K562 (cell line): ENCODE results near the gene RIN3. TPM values are rescaled to one million over a fixed set of nuclear protein-coding genes. Genes with fewer than 3 reads are reported as not detected.

Experiments
- ATAC-seq: fragments of 200-7000 bp; cut with Tn5 transposase; 3 replicates; pipeline ENCODE4 v1.9.1; 2020; ENCODE audit warnings: moderate library complexity
- BruUV-seq: library from RNA; stranded (reverse); fragments of 400-500 nt; replicated peaks from 2 replicates; lab custom pipeline; 2021; lab: Mats Ljungman, UMichigan
- CTCF ChIA-PET: fragments of 300-600 bp; formaldehyde crosslinking; extraction: SDS; loops from one replicate; lab custom pipeline; 2021; ENCODE audit warnings: low intra/inter-chr PET ratio; lab: Yijun Ruan, JAX
- POLR2A ChIA-PET: fragments of 300-600, 350-650 bp; sonication (Branson Sonifier 250); formaldehyde crosslinking; extraction: SDS; loops from one replicate; lab custom pipeline; 2021; ENCODE audit warnings: antibody characterized with exemption, inconsistent platforms; lab: Yijun Ruan, JAX
- DNase-seq, 4 experiments: peaks; one replicate each; pipeline versions ENCODE4 v3.0.0 to v3.0.0-alpha.2; 2011 to 2018; ENCODE audit warnings: low spot score in 3 of 4, mixed read lengths in 3 of 4; ENCODE audit errors: extremely low read depth in 1 of 4
- FAIRE-seq: peaks from 2 replicates; lab custom pipeline; 2011; peaks lifted over from hg19 to GRCh38; lab: Jason Lieb, UNC
- H2AFZ ChIP-seq: 2 replicates; pipeline ENCODE4 v1.6.0; 2011; ENCODE audit warnings: low read depth, low read length, control low read depth, inconsistent platforms
- H3K27ac ChIP-seq: fragments of 200-600 bp; 3 replicates; pipeline ENCODE4 v1.8.0; 2011; ENCODE audit warnings: low read depth, mild to moderate bottlenecking, control low read depth, inconsistent platforms, low read length, moderate library complexity, mixed read lengths; ENCODE audit errors: extremely low read depth
- H3K27me3 ChIP-seq, 2 experiments: fragments of 300-600 bp in 1 of 2; 2 replicates in 1 of 2; 3 replicates in 1 of 2; pipeline versions ENCODE4 v1.6.0 to v1.8.0; 2011; ENCODE audit warnings: inconsistent platforms in 2 of 2, low read length in 2 of 2, mild to moderate bottlenecking in 1 of 2, mixed read lengths in 1 of 2, moderate library complexity in 1 of 2; ENCODE audit not compliant: control insufficient read depth in 2 of 2, insufficient read depth in 2 of 2
- H3K36me3 ChIP-seq: fragments of 300-600 bp; 3 replicates; pipeline ENCODE4 v1.8.0; 2011; ENCODE audit warnings: mild to moderate bottlenecking, low read length, inconsistent platforms; ENCODE audit not compliant: control insufficient read depth, insufficient read depth
- H3K4me1 ChIP-seq, 2 experiments: fragments of 200-600 bp in 1 of 2; replicated peaks in 1 of 2; 2 replicates in 1 of 2; 3 replicates in 1 of 2; pipeline versions ENCODE4 v1.5.1 to v1.8.0; 2011; ENCODE audit warnings: inconsistent platforms in 2 of 2, low read length in 2 of 2, mild to moderate bottlenecking in 1 of 2, mixed read lengths in 1 of 2, moderate library complexity in 1 of 2; ENCODE audit not compliant: control insufficient read depth in 2 of 2, insufficient read depth in 2 of 2
- H3K4me2 ChIP-seq: 2 replicates; pipeline ENCODE4 v1.6.1; 2011; ENCODE audit warnings: low read length, control low read depth, inconsistent platforms, mixed read lengths; ENCODE audit not compliant: insufficient read depth
- H3K4me3 ChIP-seq: fragments of 200-600 bp; sonication (generic), shearing (Covaris generic); 2 replicates; pipeline ENCODE4 v1.5.1; 2016; ENCODE audit warnings: control low read depth, inconsistent platforms
- H3K79me2 ChIP-seq: fragments of 200-600 bp; 3 replicates; pipeline ENCODE4 v1.8.0; 2011; ENCODE audit warnings: low read length, inconsistent platforms; ENCODE audit not compliant: control insufficient read depth, insufficient read depth
- H3K9ac ChIP-seq, 2 experiments: 2 replicates each; pipeline versions ENCODE4 v1.6.0 to v1.6.1; 2011; ENCODE audit warnings: low read depth in 2 of 2, low read length in 2 of 2, control low read depth in 1 of 2, inconsistent platforms in 1 of 2, mild to moderate bottlenecking in 1 of 2, mixed read lengths in 1 of 2; ENCODE audit not compliant: insufficient read depth in 1 of 2
- H3K9me1 ChIP-seq: one replicate; pipeline ENCODE4 v1.6.0; 2011; ENCODE audit warnings: inconsistent platforms, mild to moderate bottlenecking, low read length, moderate library complexity; ENCODE audit not compliant: control insufficient read depth, insufficient read depth
- H3K9me3 ChIP-seq: replicated peaks from 2 replicates; pipeline ENCODE4 v1.5.1; 2011; ENCODE audit warnings: low read depth, low read length, inconsistent platforms; ENCODE audit not compliant: control insufficient read depth, insufficient read depth
- H4K20me1 ChIP-seq: replicated peaks from 2 replicates; pipeline ENCODE4 v1.6.1; 2011; ENCODE audit warnings: low read length, inconsistent platforms, mixed read lengths; ENCODE audit not compliant: control insufficient read depth, insufficient read depth
- BCOR ChIP-seq: fragments of 450-650 bp; IDR thresholded peaks from 2 replicates; pipeline ENCODE4 v1.6.1; 2016
- CBFA2T2 ChIP-seq: fragments of 450-650 bp; conservative IDR thresholded peaks from 2 replicates; pipeline ENCODE4 v1.6.1; 2017; ENCODE audit warnings: mild to moderate bottlenecking
- HCFC1 ChIP-seq: IDR thresholded peaks from 2 replicates; pipeline ENCODE4 v1.6.1; 2012; ENCODE audit warnings: low read depth, low read length, improper control_type of control experiment
- PHTF2 ChIP-seq: fragments of 250-450 bp; sonication (Bioruptor Pico); IDR thresholded peaks from 2 replicates; pipeline ENCODE4 v1.5.0; 2021; ENCODE audit warnings: mild to moderate bottlenecking
- POLR2H ChIP-seq: IDR thresholded peaks from 2 replicates; pipeline ENCODE4 v1.6.1; 2016; ENCODE audit warnings: missing genetic modification characterization, low read depth, mild to moderate bottlenecking, control low read depth, missing compliant biosample characterization, moderate library complexity
- RBM25 ChIP-seq: fragments of 200-400 bp; formaldehyde crosslinking; IDR thresholded peaks from 2 replicates; pipeline ENCODE4 v1.6.1; 2018; ENCODE audit warnings: low read length, low read depth, moderate library complexity; ENCODE audit not compliant: severe bottlenecking
- ZFP36 ChIP-seq: fragments of 150-350 bp; IDR thresholded peaks from 2 replicates; pipeline ENCODE4 v1.6.1; 2018; ENCODE audit warnings: low read length, low read depth; ENCODE audit not compliant: partially characterized antibody
- ZNF23 ChIP-seq: fragments of 250-450 bp; sonication (Bioruptor Pico); IDR thresholded peaks from 2 replicates; pipeline ENCODE4 v1.4.0; 2020; ENCODE audit warnings: mild to moderate bottlenecking
- ZNF41 ChIP-seq: fragments of 250-450 bp; sonication (Bioruptor Pico); conservative IDR thresholded peaks from 2 replicates; pipeline ENCODE4 v1.4.0; 2020; ENCODE audit warnings: mild to moderate bottlenecking
- ZSCAN29 ChIP-seq: fragments of 450-650 bp; IDR thresholded peaks from 2 replicates; pipeline ENCODE4 v1.6.1; 2017
- WGBS: fragments of 100-300 bp; shearing (Covaris generic); methylation state at CpG from one replicate; pipeline ENCODE4 v1.1.6; 2016; ENCODE audit warnings: low coverage, mixed read lengths; ENCODE audit not compliant: insufficient coverage; ENCODE audit errors: missing lambda C conversion rate; 5-methylcytosine and 5-hydroxymethylcytosine counted together
- in situ Hi-C: fragments of 300-500 bp; cut with MboI; formaldehyde crosslinking; loops from 4 replicates; pipeline ENCODE4 v1.15.0; 2018; ENCODE audit warnings: inconsistent platforms, mixed read lengths
- intact Hi-C: fragments of 100-400 bp; cut with micrococcal nuclease; formaldehyde crosslinking; loops from 2 replicates; pipeline ENCODE4 v1.14.2; 2022
- polyA plus RNA-seq, 8 experiments: library from polyadenylated mRNA; depleted of rRNA in 4 of 8; stranded (reverse) in 5 of 8; unstranded in 3 of 8; fragments of >200 nt; fragmentation: Nextera tagmentation in 2 of 8; fragmentation: Illumina TruSeq in 1 of 8; extraction: Ambion mirVana in 2 of 8; extraction: Trizol in 1 of 8; gene quantifications; 2 replicates each; pipeline versions ENCODE4 v1.2.1 to v1.2.3, GENCODE V29; 2011 to 2014; ENCODE audit warnings: inconsistent platforms in 1 of 8, missing spikeins in 1 of 8
- total RNA-seq, 7 experiments: library from RNA; depleted of rRNA in 6 of 7; stranded (reverse); fragments of >200 nt in 6 of 7; fragmentation: Illumina TruSeq in 2 of 7; extraction: Trizol in 2 of 7; gene quantifications; 2 replicates each; pipeline versions ENCODE4 v1.2.1 to v1.2.3, GENCODE V29; 2011 to 2021; ENCODE audit warnings: low replicate concordance in 1 of 7

RIN3 gene
- total and polyA plus RNA-seq, 9 of the 15 experiments (the other 6 are each of a cell fraction or from before 2014, with no cell fraction given) = 0.01 to 0.49 (median 0.08) TPM; not detected in 5

DNA sequence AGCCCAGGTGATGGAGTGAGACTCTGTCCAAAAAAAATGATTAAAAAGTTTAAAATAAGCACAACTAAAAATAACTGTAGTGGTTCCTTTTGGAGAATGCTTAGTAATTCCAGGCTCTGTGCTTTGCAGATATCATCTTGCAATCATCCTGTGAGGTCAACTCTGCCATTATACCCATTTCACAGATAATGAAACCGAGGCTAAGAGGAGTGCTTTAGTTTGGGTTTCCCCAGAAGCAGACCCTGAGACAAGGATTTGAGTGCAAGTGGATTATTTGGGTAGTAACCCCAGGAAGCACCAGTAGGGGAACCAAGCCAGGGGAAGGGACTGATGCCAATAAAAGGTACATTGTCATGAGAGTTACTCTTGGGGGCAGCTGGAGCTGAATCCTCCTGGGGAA is 44.7 kb downstream of the RIN3 start:
- ChIA-PET CTCF (no interaction called here), POLR2A (interaction anchor here (0.6 kb wide), 1 partner anchor 1931 kb away, joined by 3 read pairs; no protein-coding TSS in a partner anchor)
- no peaks in the 10 kb centered on the region for H3K4me1 ChIP-seq
- ATAC-seq (no peak), DNase-seq (no peak), FAIRE-seq (no peak)
- no peak overlapping the region for H3K27ac ChIP-seq
- H3K27me3 ChIP-seq = peaks cover 0 to 16% of the 10 kb centered on the region in 2 experiments; a peak in 2 of 5 replicates
- H3K36me3 ChIP-seq = no peaks in the 10 kb centered on the region
- TF ChIP-seq BCOR (0 out of 2 replicates have a peak, but pooled peaks have one; percentile 24), CBFA2T2 (no peak), POLR2H (tag) (no peak), RBM25 (peak; percentile 81)
- no peak overlapping the region for H3K4me2 ChIP-seq
- intact Hi-C loops (no loop called here), in situ Hi-C loops (no loop called here)
- BruUV-seq = no TSS peak
- H2AFZ ChIP-seq = no peak overlapping the region
- H3K9me3 ChIP-seq = no peaks in the 10 kb centered on the region
- no peaks in the 10 kb centered on the region for H3K79me2 ChIP-seq
- H3K4me3 ChIP-seq = no peak overlapping the region
- 0% methylated on average over 1 of the region's 1 CpG for WGBS
- no peak overlapping the region for H3K9ac ChIP-seq
- no peaks in the 10 kb centered on the region for H3K9me1 ChIP-seq
- no peaks in the 10 kb centered on the region for H4K20me1 ChIP-seq

DNA sequence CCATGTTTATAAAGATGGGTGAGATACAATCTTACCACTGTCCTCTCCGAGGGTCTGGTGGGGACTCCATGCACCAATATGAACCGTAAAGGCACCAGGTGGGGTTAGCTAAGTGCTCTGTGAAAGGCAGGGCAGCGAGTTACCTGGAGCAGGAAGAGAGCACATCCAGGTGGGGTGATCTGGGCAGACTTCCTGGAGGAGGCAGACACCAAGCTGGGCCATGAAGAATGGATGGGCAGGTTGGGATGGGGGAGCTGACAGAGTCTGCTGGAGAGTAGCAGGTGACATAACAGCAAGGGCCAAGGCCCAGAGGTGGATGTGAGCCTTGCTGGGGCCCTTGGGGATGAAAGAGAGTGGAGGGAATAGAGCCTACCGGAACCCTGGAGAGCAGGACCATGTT is 45.9 kb downstream of the RIN3 start:
- WGBS = 3% methylated on average over 3 of the region's 4 CpGs
- Histone ChIP-seq H3K27me3 (peaks cover 0 to 6% of the 10 kb centered on the region in 2 experiments; a peak in 2 of 5 replicates), H3K4me3 (no peak overlapping the region), H3K79me2 (no peaks in the 10 kb centered on the region), H3K9ac (no peak overlapping the region), H3K36me3 (no peaks in the 10 kb centered on the region), H3K4me2 (no peak overlapping the region), H3K9me3 (no peaks in the 10 kb centered on the region), H3K9me1 (no peaks in the 10 kb centered on the region), H3K4me1 (no peaks in the 10 kb centered on the region), H3K27ac (no peak overlapping the region), H4K20me1 (no peaks in the 10 kb centered on the region), H2AFZ (no peak overlapping the region)
- CTCF ChIA-PET = no interaction called here
- TF ChIP-seq ZNF41 (CRISPR knock-in tag) = no peak
- TF ChIP-seq ZNF23 (CRISPR knock-in tag) = no peak
- TF ChIP-seq PHTF2 (CRISPR knock-in tag) = no peak
- no peak for TF ChIP-seq HCFC1
- TF ChIP-seq ZFP36 = peak; percentile 90
- TF ChIP-seq ZSCAN29 = no peak
- no peak for DNase-seq
- BruUV-seq = no TSS peak
- in situ Hi-C loops (no loop called here), intact Hi-C loops (no loop called here)
- FAIRE-seq = no peak
- ATAC-seq = no peak
- POLR2A ChIA-PET = no interaction called here
